ENCODE data around the gene ECEL1.

The ECEL1 gene

GRCh38 chr2:232483311-232483922, 4.2 kb downstream of the ECEL1 start:
- DNase-seq (ENCODE audit: extremely low read depth, insufficient read length) = no peak
- TF ChIP-seq CTCF (IDR thresholded peaks at IDR 0.05; ENCODE audit: insufficient read depth, low read length, poor library complexity, severe bottlenecking) = no peak
- no peaks in the 10 kb centered on the region for H3K36me3 ChIP-seq (ENCODE audit: control insufficient read depth, insufficient read depth, low read length)
- no peaks in the 10 kb centered on the region; the same call in 1 of the 2 replicates for H3K27me3 ChIP-seq (replicated peaks; ENCODE audit: control insufficient read depth, insufficient read depth, low read length)
- H3K4me3 ChIP-seq (replicated peaks; ENCODE audit: low read depth, low read length) = no peak overlapping the region

GRCh38 chr2:232482301-232483238, 5.1 kb downstream of the ECEL1 start:
- Histone ChIP-seq H3K27me3 (replicated peaks; ENCODE audit: control insufficient read depth, insufficient read depth, low read length) (no peaks in the 10 kb centered on the region; the same call in 1 of the 2 replicates), H3K36me3 (ENCODE audit: control insufficient read depth, insufficient read depth, low read length) (no peaks in the 10 kb centered on the region), H3K4me3 (replicated peaks; ENCODE audit: low read depth, low read length) (no peak overlapping the region)
- no peak for TF ChIP-seq CTCF (IDR thresholded peaks at IDR 0.05; ENCODE audit: insufficient read depth, low read length, poor library complexity, severe bottlenecking)
- DNase-seq (ENCODE audit: extremely low read depth, insufficient read length) = no peak

GRCh38 chr2:232481322-232482140, 6.1 kb downstream of the ECEL1 start:
- no peak overlapping the region for H3K4me3 ChIP-seq (replicated peaks; ENCODE audit: low read depth, low read length)
- H3K36me3 ChIP-seq (ENCODE audit: control insufficient read depth, insufficient read depth, low read length) = no peaks in the 10 kb centered on the region
- no peak for DNase-seq (ENCODE audit: extremely low read depth, insufficient read length)
- TF ChIP-seq CTCF (IDR thresholded peaks at IDR 0.05; ENCODE audit: insufficient read depth, low read length, poor library complexity, severe bottlenecking) = no peak
- H3K27me3 ChIP-seq (replicated peaks; ENCODE audit: control insufficient read depth, insufficient read depth, low read length) = no peaks in the 10 kb centered on the region; the same call in 1 of the 2 replicates

- Histone ChIP-seq H3K4me3 (replicated peaks; ENCODE audit: low read depth, low read length) (no peak overlapping the region), H3K36me3 (ENCODE audit: control insufficient read depth, insufficient read depth, low read length) (no peaks in the 10 kb centered on the region), H3K27me3 (replicated peaks; ENCODE audit: control insufficient read depth, insufficient read depth, low read length) (no peaks in the 10 kb centered on the region; the same call in 1 of the 2 replicates)
- no peak for DNase-seq (ENCODE audit: extremely low read depth, insufficient read length)
- TF ChIP-seq CTCF (IDR thresholded peaks at IDR 0.05; ENCODE audit: insufficient read depth, low read length, poor library complexity, severe bottlenecking) = no peak
Measured at GRCh38 chr2:232480201-232481190, 7.1 kb downstream of the ECEL1 start.
